ENCODE measurements around the gene ADPRS.

The ADPRS gene

GRCh38 chr1:36109041-36109679, 20.5 kb downstream of the ADPRS start:
- DNase-seq: peak; percentile 48

DNA sequence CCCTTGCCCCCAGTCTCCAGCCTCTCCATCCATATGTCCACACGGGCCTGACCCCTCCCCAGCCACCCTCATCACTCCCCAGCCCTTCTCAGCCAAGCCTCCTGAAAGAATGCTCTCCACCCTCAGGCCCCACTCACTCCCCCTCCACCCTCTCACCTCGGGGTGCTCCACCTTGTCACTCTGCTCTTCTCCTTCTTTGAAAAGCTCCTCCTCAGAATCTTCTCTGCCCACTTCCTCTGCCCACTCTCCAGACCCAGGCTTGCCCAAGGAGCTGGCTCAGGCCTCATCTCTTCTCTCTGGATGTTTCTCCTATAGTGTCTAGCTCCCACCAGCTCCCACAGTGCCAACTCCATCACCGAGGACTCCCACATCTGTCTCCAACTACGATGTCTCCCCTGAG, 22.5 kb downstream of the ADPRS start:
- DNase-seq: no peak

- DNase-seq: no peak
Measured at GRCh38 chr1:36112823-36113222, 24.1 kb downstream of the ADPRS start.

- DNase-seq: no peak
Measured at GRCh38 chr1:36114371-36114770, 25.7 kb downstream of the ADPRS start.

GRCh38 chr1:36115200-36115669, 26.5 kb downstream of the ADPRS start:
- no peak for DNase-seq

- DNase-seq: peak; percentile 27
Measured at GRCh38 chr1:36115931-36116330, 27.2 kb downstream of the ADPRS start.

DNA sequence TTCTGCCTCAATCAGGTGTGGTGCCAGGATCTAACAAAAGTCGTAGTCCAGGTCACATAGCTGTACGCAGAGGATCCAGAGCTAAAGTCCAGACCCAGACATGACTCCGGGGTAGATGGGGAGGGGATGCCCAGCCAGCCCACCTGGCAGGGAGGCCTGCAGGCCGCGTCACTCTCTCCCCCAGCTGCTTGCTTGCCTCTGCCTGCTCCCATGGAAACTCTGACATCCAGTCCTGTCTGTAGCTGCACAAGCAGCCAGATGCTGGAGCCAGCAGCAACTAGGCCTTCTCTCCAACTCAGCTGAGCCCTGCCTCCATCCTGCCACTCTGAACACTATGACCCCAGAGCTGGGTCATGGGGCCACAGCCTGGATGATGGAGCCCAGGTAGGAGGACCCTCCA, 28.2 kb downstream of the ADPRS start:
- DNase-seq: no peak

DNA sequence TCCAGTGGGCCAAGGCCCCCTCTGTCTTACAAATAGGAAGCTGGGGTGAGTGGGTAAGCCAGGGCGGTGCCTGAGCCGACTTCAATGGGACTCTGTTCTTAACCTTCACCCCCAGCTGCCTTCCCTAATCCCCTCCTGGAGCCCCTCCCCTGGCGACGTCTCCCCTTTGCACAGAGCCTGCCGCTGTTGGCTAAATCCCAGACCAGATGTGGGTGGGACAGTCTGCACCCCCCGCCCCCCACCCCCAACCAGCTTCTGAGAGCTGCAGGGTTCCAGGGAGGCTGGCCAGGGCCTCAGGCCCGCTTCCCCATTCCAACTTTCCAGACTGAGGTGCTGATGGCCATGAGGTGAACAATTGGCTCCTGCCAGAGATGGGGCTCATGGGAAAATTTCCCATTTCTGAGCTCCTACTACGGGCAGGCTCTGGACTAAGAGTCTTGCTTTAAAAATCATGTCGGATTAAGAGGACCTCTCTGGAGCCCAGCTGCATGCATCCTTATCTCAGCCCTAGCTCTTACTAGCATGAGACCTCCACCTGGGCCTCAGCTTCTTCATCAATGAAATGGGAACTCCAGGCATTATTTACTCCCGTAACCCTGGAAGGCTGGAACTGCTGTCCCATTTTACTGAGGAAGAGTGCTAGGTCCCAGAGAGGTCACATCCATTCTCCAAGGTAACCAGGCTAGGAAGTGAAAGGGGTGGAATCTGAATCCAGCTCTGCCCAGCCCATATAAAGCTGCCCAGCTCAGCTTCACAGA, 29.9 kb downstream of the ADPRS start:
- DNase-seq: no peak

DNA sequence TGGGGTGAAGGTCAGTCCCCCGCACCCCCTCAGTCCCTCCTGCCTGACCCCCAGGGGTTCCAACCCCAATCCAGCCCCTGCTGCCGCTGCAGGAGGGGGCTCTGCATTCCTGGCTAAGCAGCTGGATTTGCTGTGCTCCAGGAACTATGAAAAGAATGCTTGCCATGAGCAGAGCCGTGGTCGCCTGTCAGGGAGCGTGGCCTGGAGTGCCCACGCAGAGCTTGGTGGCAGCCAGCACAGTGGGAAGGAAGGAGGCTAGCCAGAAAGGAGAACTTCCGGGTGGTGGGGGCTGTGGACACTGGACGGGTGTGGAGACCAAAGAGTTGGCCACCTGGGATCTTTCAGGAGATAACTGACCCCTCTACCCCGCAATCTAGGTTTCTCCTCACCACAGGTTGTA, 30.8 kb downstream of the ADPRS start:
- DNase-seq: no peak

- no peak for DNase-seq
Measured at GRCh38 chr1:36122062-36123030, 33.7 kb downstream of the ADPRS start.

GRCh38 chr1:36123356-36123755, 34.7 kb downstream of the ADPRS start:
- DNase-seq: peak; percentile 60

- no peak for DNase-seq
Measured at GRCh38 chr1:36124404-36125128, 35.9 kb downstream of the ADPRS start.

DNA sequence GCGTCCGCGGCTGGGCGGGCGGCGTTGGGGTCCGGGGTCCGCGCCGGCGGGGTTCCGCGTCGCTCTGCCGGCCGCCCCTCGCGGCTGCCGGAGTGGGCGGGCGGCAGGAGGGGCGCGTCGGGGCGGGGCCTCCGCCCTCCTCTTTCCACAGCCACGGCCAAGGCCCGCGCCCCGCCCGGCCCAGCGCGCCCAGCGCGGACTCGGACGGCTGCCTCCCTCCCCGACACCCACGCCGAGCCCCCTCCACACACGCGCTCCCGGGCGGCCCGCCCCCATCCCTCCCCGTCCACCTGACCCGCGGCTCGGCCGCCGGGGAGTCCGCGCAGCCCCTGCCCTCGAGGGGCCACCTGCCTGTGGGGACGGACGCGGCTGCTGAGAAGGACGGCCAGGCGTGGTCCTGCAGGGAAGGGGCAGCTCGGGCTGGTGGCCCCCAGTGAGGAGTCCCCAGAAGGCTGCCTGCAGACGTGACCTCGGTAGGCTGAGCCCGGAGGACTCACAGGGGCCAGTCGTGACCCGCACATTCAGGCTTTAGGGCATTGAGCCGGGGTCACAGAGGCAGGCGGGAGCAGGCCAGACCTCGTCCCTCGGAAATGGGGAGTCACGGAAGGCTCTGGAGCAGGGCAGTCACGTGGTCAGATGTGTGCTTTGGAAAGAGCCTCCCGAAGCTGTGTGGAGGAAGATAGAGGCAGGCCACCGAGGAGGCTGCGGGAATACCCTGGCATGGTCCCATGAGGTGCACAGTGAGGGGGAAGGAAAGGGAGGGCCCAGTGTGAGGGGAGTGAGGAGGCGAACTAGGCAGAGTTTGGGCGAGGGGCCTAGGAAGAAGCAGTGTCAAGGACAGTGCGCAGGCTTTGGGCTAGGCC, 36.7 kb downstream of the ADPRS start, which contains the start of gene COL8A2:
Gene COL8A2 (minus strand): TSS at position 94 of the 863 bp plus-strand sequence. CDS start 24,980 bp downstream, outside the sequence.
- DNase-seq: no peak

DNA sequence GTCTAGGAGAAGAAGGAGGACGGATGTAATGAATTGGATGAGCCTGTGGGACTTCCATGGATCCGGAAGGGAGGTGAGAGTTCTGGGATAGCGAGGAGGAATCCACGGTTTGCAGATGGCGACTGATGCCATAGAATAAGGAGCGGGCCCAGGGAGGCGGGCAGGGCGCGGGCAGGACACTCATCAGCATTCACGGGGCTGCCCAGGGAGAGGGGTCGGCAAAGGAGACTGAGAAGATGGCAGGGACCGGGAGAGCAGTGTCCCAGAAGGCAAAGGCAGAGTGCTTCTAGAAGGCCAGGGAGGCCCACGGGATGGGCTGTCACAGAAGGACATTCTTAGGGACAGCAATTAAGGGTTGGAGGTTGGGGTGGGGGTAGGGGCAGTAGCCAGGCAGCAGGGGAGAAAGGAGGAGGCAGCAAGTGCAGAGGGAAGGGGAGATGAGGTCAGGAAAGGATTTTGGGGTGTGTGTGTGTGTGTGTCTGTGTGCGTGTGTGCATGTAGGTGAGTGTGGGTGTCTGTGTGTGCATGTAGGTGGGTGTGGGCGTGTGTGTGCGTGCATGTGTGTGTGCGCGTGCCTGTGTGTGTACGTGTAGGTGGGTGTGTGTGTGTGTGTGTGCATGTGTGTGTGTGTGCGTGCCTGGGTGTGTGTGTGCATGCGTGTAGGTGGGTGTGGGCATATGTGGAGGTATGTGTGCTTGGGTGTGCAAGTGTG, 37.5 kb downstream of the ADPRS start:
- DNase-seq: no peak

DNA sequence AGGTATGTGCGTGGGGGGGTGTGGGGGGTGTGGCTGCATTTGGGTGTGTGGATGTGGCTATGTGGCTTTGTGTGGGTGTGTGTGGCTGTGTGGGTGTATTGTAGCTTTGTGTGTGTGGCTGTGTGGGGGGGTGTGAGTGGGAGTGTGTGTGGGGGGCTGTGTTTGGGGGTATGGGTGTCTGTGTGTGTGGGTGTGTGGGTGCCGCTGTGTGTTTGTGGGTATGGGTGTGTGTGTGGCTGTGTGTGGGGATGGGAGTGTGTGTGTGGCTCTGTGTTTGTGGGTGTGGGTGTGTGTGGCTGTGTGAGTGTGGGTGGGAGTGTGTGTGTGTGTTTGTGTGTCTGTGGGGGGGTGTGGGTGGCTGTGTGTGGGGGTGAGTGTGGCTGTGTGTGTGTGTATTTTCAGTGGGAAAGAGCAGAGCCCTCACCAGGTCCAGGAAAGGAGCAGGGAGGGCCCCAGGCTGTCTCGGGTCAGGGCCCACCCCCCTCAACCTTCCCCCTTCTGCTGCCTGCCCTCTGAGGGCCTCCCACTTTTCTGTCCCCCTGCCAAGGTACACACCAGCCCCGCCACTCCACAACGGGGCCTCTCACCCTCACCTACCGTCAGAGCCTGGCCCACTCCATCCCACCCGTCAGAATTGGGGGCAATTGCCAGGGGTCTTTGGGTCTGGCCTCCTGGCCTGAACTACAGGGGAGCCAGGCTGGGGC, 38.3 kb downstream of the ADPRS start:
- no peak for DNase-seq

DNA sequence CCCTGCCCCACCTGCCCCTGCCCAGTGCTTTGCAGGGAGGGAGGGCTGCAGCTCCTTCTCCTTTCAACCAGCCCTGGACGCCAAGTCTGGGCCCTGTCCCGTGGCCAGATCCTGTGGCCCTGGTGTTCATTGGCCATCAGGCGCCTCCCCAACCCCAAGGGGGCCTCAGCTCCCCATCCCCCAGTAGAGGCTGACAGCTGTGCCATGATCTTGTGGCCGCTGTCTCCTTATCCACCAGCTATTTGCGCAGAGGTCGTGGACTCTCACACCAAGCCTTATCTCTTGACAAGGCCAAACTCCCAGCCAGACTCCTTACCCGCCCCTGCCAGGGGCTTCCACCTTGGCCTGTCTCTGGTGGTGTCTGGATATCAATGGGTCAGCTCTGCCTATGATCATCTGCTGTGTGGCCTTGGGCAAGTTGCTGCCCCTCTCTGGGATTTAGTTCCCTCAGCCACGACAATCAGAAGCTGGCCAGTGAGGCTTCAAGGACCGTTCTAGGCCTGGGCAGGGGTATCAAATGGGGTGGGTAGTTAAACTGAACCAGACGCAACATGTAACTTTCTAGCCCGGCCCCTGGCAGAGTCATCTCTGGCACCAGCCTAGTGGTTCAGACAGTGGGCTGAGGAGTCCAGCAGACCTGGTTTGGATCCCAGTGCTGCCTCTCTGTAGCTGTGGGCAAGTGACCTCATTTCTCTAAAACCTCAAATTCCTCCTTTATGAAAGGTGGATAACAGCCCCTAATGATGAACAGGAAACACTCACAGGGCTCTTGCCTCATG, 39.6 kb downstream of the ADPRS start:
- no peak for DNase-seq

DNA sequence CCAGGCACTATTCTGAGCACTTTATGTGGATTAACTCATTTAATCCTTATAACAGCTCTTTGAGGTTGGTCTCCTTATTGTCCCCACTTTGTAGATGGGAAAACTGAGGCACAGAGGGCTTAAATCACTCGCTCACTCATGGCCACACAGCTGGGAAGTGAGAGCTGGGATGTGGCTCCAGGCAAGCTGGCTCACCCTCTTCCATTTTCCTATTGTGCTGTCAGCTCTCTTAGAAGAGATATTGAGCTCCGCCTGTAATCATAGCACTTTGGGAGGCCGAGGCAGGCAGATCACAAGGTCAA, 40.2 kb downstream of the ADPRS start:
- DNase-seq: no peak

DNA sequence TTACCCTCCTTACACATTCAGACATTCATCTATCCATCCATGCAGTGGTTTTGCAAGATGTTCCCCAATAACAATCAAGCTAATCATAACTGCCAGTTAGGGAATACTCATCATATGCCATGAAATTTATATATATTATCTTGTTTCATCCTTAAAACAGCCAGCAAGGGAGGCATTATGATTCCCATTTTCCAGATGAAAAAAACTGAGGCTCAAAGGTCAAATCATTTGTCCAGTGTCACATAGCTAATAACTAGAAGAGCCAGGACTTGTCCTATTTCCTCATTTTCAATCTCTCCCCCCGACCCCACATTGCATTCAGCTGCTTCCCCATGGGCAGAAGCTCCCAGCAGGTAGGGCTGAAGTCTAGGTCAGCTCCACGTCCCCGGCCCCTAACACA, 43.3 kb downstream of the ADPRS start:
- no peak for DNase-seq

DNA sequence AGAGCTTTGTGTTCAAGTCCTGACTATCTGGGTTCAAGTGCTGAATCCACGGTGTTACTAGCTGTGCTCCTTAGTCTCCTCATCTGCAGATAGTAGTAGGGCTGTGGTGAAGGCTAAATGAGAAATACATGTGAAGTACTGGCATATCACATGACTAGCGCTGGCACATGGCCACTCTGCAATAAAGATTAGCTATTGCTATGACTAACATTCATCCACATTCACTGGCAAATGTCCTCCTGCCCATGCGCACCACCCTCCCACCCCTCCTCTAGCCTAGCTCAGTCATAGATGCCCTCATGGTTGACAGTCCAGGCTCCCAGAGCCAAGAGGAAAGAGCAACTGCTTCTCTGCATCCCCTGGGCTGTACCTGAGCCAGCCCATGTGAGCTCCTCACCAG, 44.8 kb downstream of the ADPRS start:
- no peak for DNase-seq

DNA sequence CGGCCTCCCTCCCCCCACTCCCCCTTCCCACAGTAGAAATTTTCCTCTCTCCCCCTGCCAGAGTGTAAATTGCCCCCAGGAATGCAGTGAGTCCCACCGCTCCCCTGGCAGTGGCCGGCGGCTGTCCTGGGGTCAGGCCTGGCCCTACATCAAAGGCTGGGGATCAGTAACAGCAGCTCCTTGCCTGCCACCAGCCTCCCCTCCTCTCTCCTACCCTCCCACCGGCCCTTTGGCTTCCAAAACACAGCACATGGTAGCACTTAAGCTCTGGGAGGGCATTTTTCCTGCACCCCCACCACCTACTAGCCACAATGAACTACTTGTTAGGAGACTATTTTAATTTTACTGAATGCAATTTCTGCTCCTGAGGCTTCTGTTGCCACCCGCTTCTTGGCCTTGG, 45.3 kb downstream of the ADPRS start:
- DNase-seq: no peak
